Body of pancreas (tissue), 4 donors: ENCODE data around the gene PLEKHG3.

ENCODE experiments used
- CTCF ChIP-seq, 7 experiments: fragments of 450-650 bp in 4 of 7; fragments of 200-600 bp in 3 of 7; sonication (generic) in 3 of 7; IDR thresholded peaks; one replicate each; pipeline ENCODE4 v1.5.1; 2016 to 2019; ENCODE audit warnings: antibody characterized with exemption in 7 of 7
- POLR2A ChIP-seq, 3 donors: fragments of 450-650 bp; IDR thresholded peaks; one replicate each; pipeline ENCODE4 v1.6.1; 2016; ENCODE audit warnings: antibody characterized with exemption in 3 of 3, mild to moderate bottlenecking in 2 of 3

GRCh38 chr14:64747327-64747726 lies 43.1 kb downstream of the PLEKHG3 start:
- TF ChIP-seq CTCF (IDR thresholded peaks at IDR 0.05) (no peak), POLR2A (IDR thresholded peaks at IDR 0.05) (no peak)
